Skeletal muscle tissue (tissue), 4 donors: ENCODE data around the gene NPLOC4. TPM values are rescaled to one million over a fixed set of nuclear protein-coding genes. Genes with fewer than 3 reads are reported as not detected.

Experiments used
- H3K27ac ChIP-seq: one replicate; pipeline ENCODE4 v1.7.0; 2013; ENCODE audit warnings: mild to moderate bottlenecking, low read depth, low read length, inconsistent platforms
- H3K27me3 ChIP-seq, 3 donors: one replicate each; pipeline ENCODE4 v1.7.0; 2013; ENCODE audit warnings: low read length in 3 of 3; ENCODE audit not compliant: control insufficient read depth in 3 of 3, insufficient read depth in 3 of 3
- H3K36me3 ChIP-seq, 3 donors: one replicate each; pipeline ENCODE4 v1.7.0; 2013; ENCODE audit warnings: low read length in 3 of 3; ENCODE audit not compliant: control insufficient read depth in 3 of 3, insufficient read depth in 3 of 3
- H3K4me1 ChIP-seq, 3 donors: one replicate each; pipeline ENCODE4 v1.7.0; 2013; ENCODE audit warnings: low read length in 3 of 3, mild to moderate bottlenecking in 3 of 3; ENCODE audit not compliant: control insufficient read depth in 3 of 3, insufficient read depth in 3 of 3
- H3K4me3 ChIP-seq, 3 donors: one replicate each; pipeline ENCODE4 v1.7.0; 2013; ENCODE audit warnings: low read length in 3 of 3
- H3K9ac ChIP-seq, 3 donors: one replicate each; pipeline ENCODE4 v1.7.0; 2013; ENCODE audit warnings: low read length in 3 of 3, mild to moderate bottlenecking in 3 of 3, moderate library complexity in 2 of 3, low read depth in 1 of 3
- H3K9me3 ChIP-seq, 3 donors: one replicate each; pipeline ENCODE4 v1.7.0; 2013; ENCODE audit warnings: low read length in 3 of 3; ENCODE audit not compliant: control insufficient read depth in 3 of 3
- total RNA-seq: library from RNA; depleted of rRNA; stranded (reverse); fragments of >200 nt; gene quantifications from one replicate; pipeline ENCODE4 v1.2.3, GENCODE V29; 2014
- donor health status: Osteomylitis.

NPLOC4 gene
- total RNA-seq, 1 donor from 2014 or later: 43.8 TPM

DNA sequence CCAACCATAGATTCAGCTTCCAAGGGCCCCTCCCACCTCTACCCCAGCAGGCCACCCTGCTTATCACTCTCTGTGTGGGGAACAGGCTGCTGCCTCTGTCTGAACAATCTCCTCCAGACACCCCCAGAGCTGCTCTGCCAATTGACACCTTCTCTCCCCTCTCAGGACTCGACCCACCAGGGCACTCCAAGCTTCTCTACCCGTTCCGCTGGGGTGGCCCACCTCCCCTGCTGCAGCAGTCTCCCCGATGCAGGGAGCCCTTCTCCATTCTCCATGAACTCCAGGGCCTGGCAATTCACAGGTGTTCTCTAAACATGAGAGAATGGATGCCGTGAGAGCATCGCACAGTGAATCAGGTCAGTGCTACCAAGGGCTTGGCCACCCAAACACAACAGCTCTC is 56.4 kb downstream of the NPLOC4 start:
- H3K27ac ChIP-seq: no peak overlapping the region
- no peaks in the 10 kb centered on the region for H3K27me3 ChIP-seq
- H3K9ac ChIP-seq: peak overlapping the region in 2 of 3 donors; percentile 7 to 8
- no peak overlapping the region for H3K4me3 ChIP-seq
- H3K4me1 ChIP-seq: peaks cover 14 to 30% (median 15%) of the 10 kb centered on the region in 3 donors
- peaks cover 40 to 48% (median 43%) of the 10 kb centered on the region in 3 donors for H3K36me3 ChIP-seq
- no peaks in the 10 kb centered on the region for H3K9me3 ChIP-seq

DNA sequence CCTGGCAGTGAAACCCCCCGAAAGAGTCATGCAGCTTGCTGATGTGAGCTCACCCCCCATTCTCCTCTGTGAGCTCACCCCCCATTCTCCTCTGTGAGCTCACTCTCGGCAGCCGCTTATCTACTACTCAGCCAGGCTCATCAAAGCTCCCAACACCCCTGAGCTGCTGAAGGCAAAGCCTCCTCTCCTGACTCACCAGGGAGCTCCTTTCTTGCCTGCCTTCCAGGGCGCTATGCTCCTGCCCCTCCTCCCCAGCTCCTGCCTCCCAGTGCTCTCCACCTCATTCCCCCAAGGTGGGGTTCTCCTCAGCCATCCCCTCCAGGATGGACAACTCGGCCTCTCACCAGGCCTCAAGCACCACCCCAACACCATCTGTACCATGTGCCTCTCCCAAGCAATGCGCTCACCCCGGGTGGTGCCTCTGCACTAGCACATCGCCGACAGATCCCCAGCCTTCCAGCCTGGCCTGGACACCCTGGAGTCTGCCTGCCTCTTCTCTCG is 57.0 kb downstream of the NPLOC4 start:
- H3K27ac ChIP-seq: no peak overlapping the region

DNA sequence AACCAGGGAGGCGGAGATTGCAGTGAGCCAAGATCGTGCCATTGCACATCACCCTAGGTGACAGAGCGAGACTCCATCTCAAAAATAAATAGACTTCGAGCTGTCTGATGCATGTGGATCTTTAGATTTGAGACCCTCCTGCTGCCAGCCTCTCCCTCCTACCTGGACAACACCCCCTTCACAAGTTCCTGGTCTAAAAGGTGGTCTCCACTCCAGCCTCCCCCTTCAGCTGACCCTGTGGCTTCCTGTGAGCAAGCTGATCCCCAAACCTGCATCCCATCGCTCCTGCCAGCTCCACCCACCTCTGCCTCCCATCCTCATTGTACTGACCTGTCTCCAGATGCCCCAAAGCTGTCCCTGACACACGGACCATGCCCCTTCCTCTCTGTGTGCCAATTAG is 57.6 kb downstream of the NPLOC4 start:
- H3K9ac ChIP-seq: no peak overlapping the region
- no peak overlapping the region for H3K4me3 ChIP-seq
- H3K9me3 ChIP-seq: no peaks in the 10 kb centered on the region
- no peaks in the 10 kb centered on the region for H3K27me3 ChIP-seq
- no peak overlapping the region for H3K27ac ChIP-seq
- peaks cover 42 to 47% (median 42%) of the 10 kb centered on the region in 3 donors for H3K36me3 ChIP-seq
- peaks cover 15 to 30% (median 16%) of the 10 kb centered on the region in 3 donors for H3K4me1 ChIP-seq

More for the DNA sequence above, 57.0 kb downstream of the NPLOC4 start:
- H3K36me3 ChIP-seq: peaks cover 42 to 48% (median 42%) of the 10 kb centered on the region in 3 donors
- no peak overlapping the region for H3K9ac ChIP-seq
- H3K4me1 ChIP-seq: peaks cover 15 to 30% (median 16%) of the 10 kb centered on the region in 3 donors
- no peak overlapping the region for H3K4me3 ChIP-seq
- no peaks in the 10 kb centered on the region for H3K9me3 ChIP-seq
- no peaks in the 10 kb centered on the region for H3K27me3 ChIP-seq

DNA sequence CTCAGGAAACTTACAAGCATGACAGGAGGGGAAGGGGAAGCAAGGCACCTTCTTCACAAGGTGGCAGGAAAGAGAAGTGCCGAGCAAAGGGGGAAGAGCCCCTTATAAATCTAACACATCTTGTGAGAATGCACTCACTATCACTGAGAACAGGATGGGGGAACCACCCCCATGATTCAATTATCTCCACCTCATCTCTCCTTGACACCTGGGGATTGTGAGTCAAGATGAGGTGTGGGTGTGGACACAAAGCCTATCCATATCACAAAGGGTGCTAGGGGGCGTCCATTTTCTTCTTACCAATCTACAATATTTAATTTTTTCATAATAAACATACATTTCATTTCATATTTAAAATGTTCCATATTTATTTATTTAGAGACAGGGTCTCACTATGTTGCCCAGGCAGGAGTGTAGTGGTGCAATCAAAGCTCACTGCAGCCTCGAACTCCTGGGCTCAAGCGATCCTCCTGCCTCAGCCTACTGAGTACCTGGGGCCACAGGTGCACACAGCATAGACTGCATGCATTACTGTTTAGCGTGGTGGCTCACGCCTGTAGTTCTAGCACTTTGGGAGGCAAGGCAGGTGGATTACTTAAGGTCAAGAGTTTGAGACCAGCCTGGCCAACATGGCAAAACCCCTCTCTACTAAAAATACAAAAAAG is 58.2 kb downstream of the NPLOC4 start:
- Histone ChIP-seq H3K4me3 (no peak overlapping the region), H3K36me3 (peaks cover 38 to 44% (median 39%) of the 10 kb centered on the region in 3 donors), H3K27me3 (no peaks in the 10 kb centered on the region), H3K9me3 (no peaks in the 10 kb centered on the region), H3K27ac (no peak overlapping the region), H3K9ac (no peak overlapping the region), H3K4me1 (peaks cover 15 to 30% (median 16%) of the 10 kb centered on the region in 3 donors)

DNA sequence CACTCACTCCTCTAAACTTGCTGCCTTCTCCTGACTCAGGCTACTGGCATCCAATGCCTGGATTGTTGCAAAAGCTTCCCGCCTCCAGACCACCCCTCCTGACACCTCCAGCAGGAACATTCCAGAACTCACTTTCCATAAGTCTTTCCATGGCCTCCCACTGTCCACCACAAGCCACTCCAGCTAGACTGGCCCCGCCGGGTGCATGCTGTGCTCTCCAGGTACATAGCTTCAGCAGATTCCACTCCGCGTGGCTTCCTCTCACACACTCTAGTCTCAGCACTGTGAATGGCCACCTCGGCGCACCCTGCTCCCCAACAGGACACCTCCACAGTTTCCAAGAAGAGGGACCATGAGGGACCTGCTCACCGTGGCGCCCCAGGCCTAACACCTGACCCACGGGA is 58.9 kb downstream of the NPLOC4 start:
- Histone ChIP-seq H3K27ac (no peak overlapping the region), H3K9me3 (no peaks in the 10 kb centered on the region), H3K4me1 (peaks cover 15 to 30% (median 16%) of the 10 kb centered on the region in 3 donors), H3K4me3 (no peak overlapping the region), H3K36me3 (peaks cover 32 to 40% (median 32%) of the 10 kb centered on the region in 3 donors), H3K27me3 (no peaks in the 10 kb centered on the region), H3K9ac (peak overlapping the region in 1 of 3 donors; percentile 3)

DNA sequence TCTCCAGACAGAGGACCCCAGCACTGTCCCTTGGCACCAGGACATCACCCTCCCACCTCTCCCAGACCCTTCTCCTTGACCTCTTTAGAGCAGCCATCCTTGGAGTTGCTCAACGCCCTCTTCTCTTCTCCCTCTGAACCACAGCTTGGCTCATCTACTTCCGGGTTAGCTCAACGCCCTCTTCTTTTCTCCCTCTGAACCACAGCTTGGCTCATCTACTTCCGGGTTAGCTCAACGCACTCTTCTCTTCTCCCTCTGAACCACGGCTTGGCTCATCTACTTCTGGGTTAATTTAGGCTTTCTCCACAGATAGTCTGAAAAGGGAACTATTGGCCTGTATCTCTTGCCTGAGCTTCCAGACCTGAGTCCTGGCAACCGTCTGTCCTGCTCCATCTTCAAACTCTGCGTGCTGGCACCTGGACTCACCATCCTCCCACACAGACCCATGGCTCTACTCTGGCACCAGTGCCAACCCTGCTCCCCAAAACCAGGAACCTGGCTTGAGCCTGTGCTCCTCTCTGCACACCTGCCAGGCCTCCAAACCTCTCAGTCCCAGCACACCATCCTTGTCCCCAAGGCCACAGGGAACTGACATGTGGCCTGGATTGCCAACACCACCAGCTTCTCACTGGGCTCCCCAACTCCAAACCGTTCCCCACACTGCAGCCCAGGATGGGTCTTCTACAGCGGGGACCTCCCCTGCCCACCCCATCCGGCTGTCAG is 59.5 kb downstream of the NPLOC4 start:
- peaks cover 15 to 30% (median 15%) of the 10 kb centered on the region in 3 donors for H3K4me1 ChIP-seq
- peak overlapping the region in 2 of 3 donors; percentile 12 to 22 for H3K4me3 ChIP-seq
- peak overlapping the region in 2 of 3 donors; percentile 3 to 4 for H3K9ac ChIP-seq
- no peaks in the 10 kb centered on the region for H3K9me3 ChIP-seq
- no peaks in the 10 kb centered on the region for H3K27me3 ChIP-seq
- H3K27ac ChIP-seq: peak overlapping the region; percentile 13
- H3K36me3 ChIP-seq: peaks cover 28 to 39% (median 30%) of the 10 kb centered on the region in 3 donors

DNA sequence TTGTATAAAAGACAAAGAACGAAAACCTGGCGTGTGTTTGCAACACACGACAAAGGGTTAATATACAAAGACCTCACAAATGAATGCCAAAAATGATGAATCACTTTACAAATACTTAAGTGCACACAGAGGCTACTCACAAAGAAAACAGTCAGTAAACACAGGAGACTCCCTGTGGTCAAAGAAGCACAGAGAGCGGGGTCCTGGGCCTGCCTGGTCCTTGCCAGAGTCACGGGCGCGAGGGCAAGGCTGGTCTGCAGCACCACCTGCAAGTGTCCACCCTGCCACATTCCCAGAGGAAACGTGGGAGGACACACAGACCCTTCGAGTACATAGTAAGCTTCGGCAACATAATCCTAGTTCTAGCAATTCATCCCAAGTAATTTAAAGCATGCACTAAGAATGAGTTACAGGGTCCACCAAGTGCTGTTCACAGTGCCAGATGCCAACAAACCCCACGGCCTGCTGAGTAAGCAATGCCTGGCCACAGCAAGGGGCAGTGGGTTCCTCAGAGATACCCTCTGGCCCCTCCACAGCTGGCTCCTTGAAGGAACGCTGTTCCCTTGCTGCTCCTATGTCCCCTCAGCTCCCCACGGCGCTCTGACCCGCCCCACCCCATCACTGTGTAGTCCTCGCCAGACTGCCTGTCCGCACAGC is 60.2 kb downstream of the NPLOC4 start:
- H3K36me3 ChIP-seq: peaks cover 26 to 34% (median 26%) of the 10 kb centered on the region in 3 donors
- peak overlapping the region; percentile 12 to 41 (median 39) for H3K4me3 ChIP-seq
- H3K4me1 ChIP-seq: peaks cover 8 to 27% (median 14%) of the 10 kb centered on the region in 3 donors
- peak overlapping the region; percentile 13 for H3K27ac ChIP-seq
- no peaks in the 10 kb centered on the region for H3K9me3 ChIP-seq
- peak overlapping the region in 1 of 3 donors; percentile 57 for H3K9ac ChIP-seq
- no peaks in the 10 kb centered on the region for H3K27me3 ChIP-seq

DNA sequence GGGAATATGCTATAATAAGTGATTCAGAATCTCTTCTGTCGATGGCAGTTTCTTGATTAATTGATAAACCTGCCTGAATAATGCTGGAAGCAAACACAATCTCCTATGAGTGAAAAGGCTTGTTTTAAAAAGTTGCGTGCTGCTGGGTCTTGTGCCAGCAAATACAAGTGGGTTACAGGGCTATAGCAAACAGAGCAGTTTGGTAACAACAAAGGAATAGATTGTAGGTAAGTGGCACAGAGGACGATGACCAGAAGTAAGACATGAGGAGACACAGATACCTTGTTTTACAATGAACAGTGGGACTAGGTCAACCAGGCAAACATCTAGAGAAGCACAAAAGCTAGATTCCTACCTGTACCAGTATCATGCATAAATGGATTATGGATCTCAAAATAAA is 61.1 kb downstream of the NPLOC4 start:
- Histone ChIP-seq H3K9ac (no peak overlapping the region), H3K4me3 (no peak overlapping the region), H3K36me3 (peaks cover 30 to 39% (median 31%) of the 10 kb centered on the region in 3 donors), H3K9me3 (no peaks in the 10 kb centered on the region), H3K27me3 (no peaks in the 10 kb centered on the region), H3K4me1 (peaks cover 8 to 22% (median 13%) of the 10 kb centered on the region in 3 donors), H3K27ac (no peak overlapping the region)

DNA sequence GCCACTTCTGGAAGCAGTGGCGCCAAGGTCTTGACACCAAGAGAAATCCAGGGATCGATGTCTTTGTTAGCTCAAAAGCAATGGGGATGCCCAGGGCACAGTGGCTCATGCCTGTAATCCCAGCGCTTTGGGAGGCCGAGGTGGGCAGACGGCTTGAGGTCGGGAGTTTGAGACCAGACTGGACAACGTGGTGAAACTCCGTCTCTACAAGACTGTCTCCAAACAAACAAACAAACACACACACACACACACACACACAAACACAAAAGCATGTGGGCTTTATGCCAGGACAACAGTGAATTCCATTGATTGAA is 62.3 kb downstream of the NPLOC4 start:
- Histone ChIP-seq H3K27me3 (no peaks in the 10 kb centered on the region), H3K4me1 (peaks cover 8 to 22% (median 13%) of the 10 kb centered on the region in 3 donors), H3K4me3 (no peak overlapping the region), H3K9ac (no peak overlapping the region), H3K27ac (no peak overlapping the region), H3K9me3 (no peaks in the 10 kb centered on the region), H3K36me3 (peaks cover 35 to 42% (median 38%) of the 10 kb centered on the region in 3 donors)
